GM23338 (cell line): Measurements from ENCODE around the gene ADRB2. TPM values are rescaled to one million over a fixed set of nuclear protein-coding genes. Genes with fewer than 3 reads are reported as not detected.
"Not testable (repeated sequence)": the region's sequence is repeated elsewhere in the genome, so short reads cannot be mapped to it uniquely, and the experiment has no call there.

Experiments
- ATAC-seq: fragments of 200-7000 bp; cut with Tn5 transposase; 3 replicates; pipeline ENCODE4 v1.9.1; 2020
- DNase-seq: peaks from one replicate; pipeline ENCODE4 v3.0.0-alpha.2; 2015; ENCODE audit warnings: low spot score
- H2AFZ ChIP-seq: fragments of 200-600 bp; sonication (generic); 2 replicates; pipeline ENCODE4 v1.8.0; 2016; ENCODE audit warnings: antibody characterized with exemption, mild to moderate bottlenecking, moderate library complexity
- H3F3A ChIP-seq: fragments of 200-600 bp; sonication (generic); replicated peaks from 2 replicates; pipeline ENCODE4 v1.8.0; 2017; ENCODE audit warnings: antibody characterized with exemption, mixed run types, low read depth
- H3K27ac ChIP-seq: fragments of 200-600 bp; sonication (generic); 2 replicates; pipeline ENCODE4 v1.6.1; 2016; ENCODE audit warnings: low read depth
- H3K27me3 ChIP-seq: fragments of 200-600 bp; sonication (generic); 2 replicates; pipeline ENCODE4 v1.8.0; 2016; ENCODE audit warnings: mild to moderate bottlenecking, mixed run types, moderate library complexity; ENCODE audit not compliant: insufficient read depth
- H3K36me3 ChIP-seq: fragments of 200-600 bp; sonication (generic); 2 replicates; pipeline ENCODE4 v1.8.0; 2016; ENCODE audit warnings: mild to moderate bottlenecking; ENCODE audit not compliant: insufficient read depth
- H3K4me1 ChIP-seq: fragments of 200-600 bp; sonication (generic); 2 replicates; pipeline ENCODE4 v1.8.0; 2016; ENCODE audit warnings: mild to moderate bottlenecking, moderate library complexity; ENCODE audit not compliant: insufficient read depth
- H3K4me2 ChIP-seq: fragments of 200-600 bp; sonication (generic); 2 replicates; pipeline ENCODE4 v1.7.1; 2017; ENCODE audit warnings: mixed run types
- H3K4me3 ChIP-seq: fragments of 200-600 bp; sonication (generic); 2 replicates; pipeline ENCODE4 v1.6.1; 2016; ENCODE audit warnings: mixed run types
- H3K79me2 ChIP-seq: fragments of 200-600 bp; sonication (generic); replicated peaks from 2 replicates; pipeline ENCODE4 v1.8.0; 2017; ENCODE audit warnings: mild to moderate bottlenecking; ENCODE audit not compliant: insufficient read depth
- H3K9me2 ChIP-seq: fragments of 200-600 bp; sonication (generic); 2 replicates; pipeline ENCODE4 v1.8.0; 2017; ENCODE audit not compliant: insufficient read depth
- H4K20me1 ChIP-seq: fragments of 200-600 bp; sonication (generic); replicated peaks from 2 replicates; pipeline ENCODE4 v1.8.0; 2017; ENCODE audit warnings: mild to moderate bottlenecking; ENCODE audit not compliant: insufficient read depth
- H3K27ac Mint-ChIP-seq: 2 replicates; pipeline ENCODE4 v1.8.0; 2020; ENCODE audit warnings: inconsistent platforms, mild to moderate bottlenecking, moderate library complexity, mixed read lengths
- H3K27me3 Mint-ChIP-seq: 3 replicates; pipeline ENCODE4 v1.8.0; 2022; ENCODE audit warnings: low read depth, mild to moderate bottlenecking, moderate library complexity, mixed read lengths, inconsistent platforms; ENCODE audit not compliant: insufficient read depth, poor library complexity
- H3K36me3 Mint-ChIP-seq: 3 replicates; pipeline ENCODE4 v1.8.0; 2021; ENCODE audit warnings: low read depth, mild to moderate bottlenecking, inconsistent platforms, moderate library complexity, mixed read lengths
- H3K4me1 Mint-ChIP-seq: 3 replicates; pipeline ENCODE4 v1.8.0; 2020; ENCODE audit warnings: mild to moderate bottlenecking, inconsistent platforms, mixed read lengths
- H3K4me3 Mint-ChIP-seq: 3 replicates; pipeline ENCODE4 v1.8.0; 2021; ENCODE audit warnings: moderate library complexity, mild to moderate bottlenecking, inconsistent platforms, mixed read lengths
- H3K9me3 Mint-ChIP-seq: 3 replicates; pipeline ENCODE4 v1.8.0; 2020; ENCODE audit warnings: moderate library complexity, mild to moderate bottlenecking, inconsistent platforms, mixed read lengths
- CREB1 ChIP-seq: fragments of 250-450 bp; sonication (Bioruptor Pico); IDR thresholded peaks from 2 replicates; pipeline ENCODE4 v1.5.0; 2020; ENCODE audit warnings: low read depth, mild to moderate bottlenecking, moderate library complexity
- ETS1 ChIP-seq: IDR thresholded peaks from 2 replicates; pipeline ENCODE4 v1.6.1; 2016; ENCODE audit warnings: antibody characterized with exemption
- EZH2 ChIP-seq: fragments of 200-600 bp; sonication (generic); IDR thresholded peaks from one replicate; pipeline ENCODE4 v1.8.0; 2017; ENCODE audit warnings: antibody characterized with exemption, mild to moderate bottlenecking, low read depth; ENCODE audit not compliant: unreplicated experiment
- JUNB ChIP-seq: IDR thresholded peaks from one replicate; pipeline ENCODE4 v1.6.1; 2016; ENCODE audit warnings: antibody characterized with exemption; ENCODE audit not compliant: unreplicated experiment
- NANOG ChIP-seq: IDR thresholded peaks from 2 replicates; pipeline ENCODE4 v1.6.1; 2016; ENCODE audit warnings: antibody characterized with exemption, borderline replicate concordance
- ZNF462 ChIP-seq: fragments of 250-450 bp; sonication (Bioruptor Pico); IDR thresholded peaks from 2 replicates; pipeline ENCODE4 v1.5.0; 2020; ENCODE audit warnings: mild to moderate bottlenecking, moderate library complexity
- polyA plus RNA-seq: library from polyadenylated mRNA; unstranded; fragments of >200 nt; fragmentation: Nextera tagmentation; extraction: Ambion mirVana; gene quantifications from 2 replicates; pipeline ENCODE4 v1.2.1, GENCODE V29; 2016
- total RNA-seq: library from RNA; depleted of rRNA; stranded (reverse); fragments of >200 nt; shearing (Covaris generic); gene quantifications from 2 replicates; pipeline ENCODE4 v1.2.3, GENCODE V29; 2014

ADRB2 gene
- total and polyA plus RNA-seq, 2 experiments from 2014 or later: 0.44 to 1.3 TPM

- no peak overlapping the region for H2AFZ ChIP-seq
- Mint-ChIP-seq H3K4me1 (peaks cover 8% of the 10 kb centered on the region), H3K27ac (no peak overlapping the region), H3K9me3 (no peaks in the 10 kb centered on the region), H3K4me3 (no peak overlapping the region), H3K27me3 (no peaks in the 10 kb centered on the region), H3K36me3 (no peaks in the 10 kb centered on the region)
- no peak overlapping the region for H3K4me2 ChIP-seq
- H3K4me1 ChIP-seq: no peaks in the 10 kb centered on the region
- no peak for TF ChIP-seq CREB1 (CRISPR knock-in tag)
- 0 out of 3 replicates have a peak, but pooled peaks have one; percentile 34 for ATAC-seq
- no peaks in the 10 kb centered on the region for H3K79me2 ChIP-seq
- no peaks in the 10 kb centered on the region for H3K27me3 ChIP-seq
- no peak overlapping the region for H3K4me3 ChIP-seq
- no peaks in the 10 kb centered on the region; the same call in 1 of the 2 replicates for H3K9me2 ChIP-seq
- H3K36me3 ChIP-seq: no peaks in the 10 kb centered on the region
- H3K27ac ChIP-seq: no peak overlapping the region
- no peak for DNase-seq
- no peaks in the 10 kb centered on the region for H3F3A ChIP-seq
- H4K20me1 ChIP-seq: no peaks in the 10 kb centered on the region
Observed at GRCh38 chr5:148873690-148874485, 47.5 kb downstream of the ADRB2 start.

- H3K4me3 ChIP-seq: no peak overlapping the region
- no peak for TF ChIP-seq ZNF462 (CRISPR knock-in tag)
- no peak for TF ChIP-seq EZH2
- no peak for TF ChIP-seq CREB1 (CRISPR knock-in tag)
- no peak for TF ChIP-seq NANOG
- TF ChIP-seq ETS1: no peak
- TF ChIP-seq JUNB: no peak
- no peaks in the 10 kb centered on the region; the same call in none of the 2 replicates for H3K9me2 ChIP-seq
- Mint-ChIP-seq H3K4me1 (peaks cover 9% of the 10 kb centered on the region), H3K36me3 (no peaks in the 10 kb centered on the region), H3K9me3 (no peaks in the 10 kb centered on the region), H3K4me3 (no peak overlapping the region), H3K27me3 (no peaks in the 10 kb centered on the region), H3K27ac (no peak overlapping the region)
- ATAC-seq (no peak), DNase-seq (no peak)
- no peaks in the 10 kb centered on the region for H3K27me3 ChIP-seq
- no peak overlapping the region for H3K4me2 ChIP-seq
- H3K27ac ChIP-seq: no peak overlapping the region
- no peaks in the 10 kb centered on the region for H3K36me3 ChIP-seq
- H3K79me2 ChIP-seq: no peaks in the 10 kb centered on the region
- no peaks in the 10 kb centered on the region for H3F3A ChIP-seq
- H2AFZ ChIP-seq: no peak overlapping the region
- H3K4me1 ChIP-seq: no peaks in the 10 kb centered on the region
- no peaks in the 10 kb centered on the region for H4K20me1 ChIP-seq
Observed at GRCh38 chr5:148875205-148875875, 48.9 kb downstream of the ADRB2 start.

GRCh38 chr5:148877436-148877835 is 51.0 kb downstream of the ADRB2 start:
- H3K27me3 Mint-ChIP-seq, H3K4me1 ChIP-seq, H3K9me3 Mint-ChIP-seq, H3K4me3 Mint-ChIP-seq, ATAC-seq, DNase-seq, H3K4me3 ChIP-seq, H4K20me1 ChIP-seq, H3K27me3 ChIP-seq, H3F3A ChIP-seq, H2AFZ ChIP-seq, H3K36me3 Mint-ChIP-seq, H3K27ac Mint-ChIP-seq, H3K27ac ChIP-seq, H3K36me3 ChIP-seq, H3K9me2 ChIP-seq, H3K79me2 ChIP-seq, H3K4me2 ChIP-seq: not testable (repeated sequence)
- peaks cover 12% of the 10 kb centered on the region for H3K4me1 Mint-ChIP-seq
